ENCODE data around the gene DHX34.
"Not testable (repeated sequence)": the region's sequence is repeated elsewhere in the genome, so short reads cannot be mapped to it uniquely, and the experiment has no call there.

Gene DHX34

DNA sequence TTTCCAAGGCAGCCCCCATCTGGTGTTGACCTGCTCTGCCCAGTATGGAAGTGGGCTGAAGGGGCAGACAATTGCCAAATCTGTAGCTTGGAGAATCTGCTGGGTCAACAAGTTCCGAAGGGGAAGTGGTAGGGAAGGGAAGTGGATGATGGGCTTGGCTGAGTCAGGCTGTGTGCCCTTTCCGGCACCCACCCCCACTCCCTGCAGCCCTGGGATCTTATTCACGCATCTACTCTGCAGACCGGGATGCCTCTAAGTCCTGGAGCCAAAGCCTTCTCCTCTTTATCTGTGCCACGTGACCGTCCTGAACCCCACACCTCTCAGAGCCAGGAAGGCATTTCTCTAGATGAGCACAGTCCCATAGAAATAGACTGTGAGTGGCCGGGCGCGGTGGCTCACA lies 24.6 kb upstream of the DHX34 start:
- DNase-seq: no peak

DNA sequence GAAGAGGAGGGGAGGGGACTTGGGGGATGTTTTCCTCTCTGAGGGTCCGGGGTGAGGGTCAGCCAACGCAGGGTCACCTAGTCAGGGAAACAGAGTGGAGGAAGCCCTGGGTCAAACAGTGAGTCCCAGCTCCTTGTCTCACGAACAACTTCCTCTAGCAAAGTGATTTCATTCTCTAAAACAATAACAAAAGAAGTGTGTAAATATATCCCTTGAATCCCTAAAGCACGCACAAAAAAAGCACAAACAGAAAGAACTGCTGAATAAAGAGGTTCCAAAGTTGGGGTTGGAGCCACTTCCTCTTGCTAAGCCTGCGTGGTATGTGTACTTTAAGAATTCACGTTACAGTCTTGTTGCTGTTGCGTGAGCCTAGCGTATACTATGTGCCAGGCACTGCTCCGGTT lies 18.6 kb upstream of the DHX34 start:
- DNase-seq: no peak

DNA sequence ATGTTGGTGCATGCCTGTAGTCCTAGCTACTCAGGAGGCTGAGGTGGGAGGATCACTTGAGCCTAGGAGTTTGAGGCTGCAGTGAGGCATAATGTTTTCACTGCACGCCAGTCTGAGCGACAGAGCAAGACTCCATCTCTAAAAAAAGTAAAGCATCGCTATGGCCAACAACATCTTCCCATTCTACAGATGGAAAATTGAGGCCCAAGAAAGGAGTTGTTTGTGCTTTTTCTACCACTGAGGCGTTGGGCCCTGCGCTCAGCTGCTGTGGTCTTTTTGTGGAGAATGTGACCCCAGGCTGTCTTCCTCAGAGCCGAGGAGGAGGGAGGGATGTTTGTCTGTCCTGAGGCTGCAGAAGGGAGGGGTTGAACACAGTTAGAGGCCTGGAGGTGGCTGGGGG lies 17.6 kb upstream of the DHX34 start:
- DNase-seq: no peak

DNA sequence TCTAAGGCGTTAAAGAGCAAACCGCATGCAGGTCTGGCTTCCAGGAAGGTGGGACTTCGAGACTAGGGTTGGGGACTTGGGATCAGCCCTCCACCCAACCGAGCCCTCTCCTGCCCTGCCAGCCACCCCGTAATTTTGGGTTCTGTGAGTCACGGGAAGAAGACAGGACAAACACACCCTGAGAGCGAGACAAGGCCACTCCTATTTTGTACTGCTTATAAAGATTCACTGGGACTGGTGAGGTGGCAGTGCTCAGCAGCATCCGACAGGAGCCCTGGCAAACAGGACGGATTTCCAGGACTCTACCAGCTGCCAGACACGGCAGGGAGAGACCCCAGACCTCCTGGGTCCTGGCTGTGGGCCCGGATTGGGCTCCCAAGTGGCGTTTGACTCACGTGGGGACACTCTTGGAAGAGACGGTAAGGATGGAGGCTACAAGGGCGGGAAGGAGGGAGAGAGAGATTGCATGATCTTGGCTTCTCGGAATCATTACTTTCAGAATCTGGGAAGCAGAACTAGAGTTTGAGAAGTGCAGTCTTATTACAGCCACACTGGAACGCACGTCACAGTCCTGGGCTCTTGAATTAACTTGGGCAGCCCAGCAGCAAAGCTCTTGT lies 17.1 kb upstream of the DHX34 start, which contains the start of gene C5AR2:
Gene C5AR2, plus strand, starts transcription at position 245 of the 617 bp plus-strand sequence. CDS start 8,625 bp downstream, outside the sequence.
- DNase-seq: no peak

DNA sequence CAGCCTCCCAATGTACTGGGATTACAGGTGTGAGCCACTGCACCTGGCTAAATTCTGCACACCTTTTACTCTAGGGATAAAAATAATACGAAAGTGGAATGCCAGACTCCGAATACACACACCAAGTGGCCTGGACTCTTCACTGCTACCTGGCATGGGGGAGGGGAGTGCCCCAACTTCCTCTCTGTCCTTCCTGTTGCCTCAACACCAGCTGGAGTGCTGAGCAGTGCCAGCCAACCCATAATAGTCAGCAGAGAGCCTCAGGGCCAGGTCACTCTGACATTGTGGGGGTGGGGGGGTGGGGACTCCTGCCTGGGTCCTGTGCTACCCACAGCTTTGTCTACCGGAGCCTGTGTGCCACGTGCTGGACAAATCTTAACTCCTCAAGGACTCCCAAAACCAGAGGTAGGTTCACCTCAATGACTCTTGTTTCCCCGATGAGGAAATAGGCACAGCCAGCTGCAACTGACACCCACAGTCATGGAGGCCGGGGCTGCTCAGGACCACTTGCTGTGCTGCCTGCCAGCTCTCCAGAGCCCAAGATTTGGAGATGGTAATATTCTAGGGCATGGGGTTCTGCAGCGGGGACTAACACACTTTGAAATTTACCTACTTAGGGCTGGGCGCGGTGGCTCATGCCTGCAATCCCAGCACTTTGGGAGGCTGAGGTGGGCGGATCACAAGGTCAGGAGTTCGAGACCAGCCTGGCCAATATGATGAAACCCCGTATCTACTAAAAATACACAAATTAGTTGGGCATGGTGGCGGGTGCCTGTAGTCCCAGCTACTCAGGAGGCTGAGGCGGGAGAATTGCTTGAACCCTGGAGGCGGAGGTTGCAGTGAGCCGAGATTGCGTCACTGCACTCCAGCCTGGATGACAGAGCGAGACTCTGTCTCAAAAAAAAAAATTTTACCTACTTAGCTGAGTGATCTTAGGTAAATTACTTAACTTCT lies 12.1 kb upstream of the DHX34 start:
- peak; percentile 30 for DNase-seq

DNA sequence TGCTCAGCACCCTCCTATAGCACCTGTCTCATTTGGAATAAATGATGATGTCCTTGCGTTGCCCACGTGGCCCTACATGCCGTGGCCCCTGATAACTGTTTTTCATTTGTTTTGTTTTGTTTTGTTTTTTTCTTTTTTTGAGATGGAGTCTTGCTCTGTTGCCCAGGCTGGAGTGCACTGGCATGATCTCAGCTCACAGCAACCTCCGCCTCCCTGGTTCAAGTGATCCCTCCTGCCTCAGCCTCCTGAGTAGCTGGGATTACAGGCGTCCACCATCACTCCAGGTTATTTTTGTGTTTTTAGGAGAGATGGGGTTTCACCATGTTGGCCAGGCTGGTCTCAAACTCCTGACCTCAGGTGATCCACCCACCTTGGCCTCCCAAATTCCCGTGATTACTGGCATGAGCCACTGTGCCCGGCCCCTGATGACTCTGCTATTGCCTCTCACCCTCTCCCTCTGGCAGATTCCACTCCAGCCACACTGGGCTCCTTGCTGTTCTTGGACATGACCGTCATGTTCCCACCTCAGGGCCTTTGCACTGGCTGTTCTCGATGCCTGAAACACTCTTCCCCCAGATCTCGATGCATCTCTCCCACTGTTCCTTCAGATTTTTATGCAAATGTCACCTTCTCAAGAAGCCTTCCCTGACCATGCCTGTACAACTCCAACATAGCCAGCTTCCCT lies 9.8 kb upstream of the DHX34 start:
- DNase-seq: no peak

DNA sequence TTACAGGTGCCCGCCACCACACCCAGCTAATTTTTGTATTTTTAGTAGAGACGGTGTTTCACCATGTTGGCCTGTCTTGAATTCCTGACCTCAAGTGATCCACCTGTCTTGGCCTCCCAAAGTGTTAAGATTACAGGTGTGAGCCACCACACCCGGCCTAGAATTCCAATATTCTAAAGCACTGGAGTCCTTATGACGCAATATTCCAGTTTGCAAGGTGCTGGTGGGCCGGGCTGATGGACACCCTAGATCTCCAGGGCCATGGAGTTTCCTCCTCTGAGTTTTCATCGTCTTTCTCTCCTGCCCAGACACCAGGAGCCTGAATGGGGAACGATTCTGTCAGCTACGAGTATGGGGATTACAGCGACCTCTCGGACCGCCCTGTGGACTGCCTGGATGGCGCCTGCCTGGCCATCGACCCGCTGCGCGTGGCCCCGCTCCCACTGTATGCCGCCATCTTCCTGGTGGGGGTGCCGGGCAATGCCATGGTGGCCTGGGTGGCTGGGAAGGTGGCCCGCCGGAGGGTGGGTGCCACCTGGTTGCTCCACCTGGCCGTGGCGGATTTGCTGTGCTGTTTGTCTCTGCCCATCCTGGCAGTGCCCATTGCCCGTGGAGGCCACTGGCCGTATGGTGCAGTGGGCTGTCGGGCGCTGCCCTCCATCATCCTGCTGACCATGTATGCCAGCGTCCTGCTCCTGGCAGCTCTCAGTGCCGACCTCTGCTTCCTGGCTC lies 8.5 kb upstream of the DHX34 start:
- no peak for DNase-seq

DNA sequence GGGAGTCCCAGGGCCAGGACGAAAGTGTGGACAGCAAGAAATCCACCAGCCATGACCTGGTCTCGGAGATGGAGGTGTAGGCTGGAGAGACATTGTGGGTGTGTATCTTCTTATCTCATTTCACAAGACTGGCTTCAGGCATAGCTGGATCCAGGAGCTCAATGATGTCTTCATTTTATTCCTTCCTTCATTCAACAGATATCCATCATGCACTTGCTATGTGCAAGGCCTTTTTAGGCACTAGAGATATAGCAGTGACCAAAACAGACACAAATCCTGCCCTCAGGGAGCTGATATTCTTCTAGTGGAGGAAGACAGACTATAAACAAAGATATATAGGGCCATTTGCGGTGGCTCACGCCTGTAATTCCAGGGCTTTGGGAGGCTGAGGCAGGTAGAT lies 7.4 kb upstream of the DHX34 start:
- DNase-seq: no peak

DNA sequence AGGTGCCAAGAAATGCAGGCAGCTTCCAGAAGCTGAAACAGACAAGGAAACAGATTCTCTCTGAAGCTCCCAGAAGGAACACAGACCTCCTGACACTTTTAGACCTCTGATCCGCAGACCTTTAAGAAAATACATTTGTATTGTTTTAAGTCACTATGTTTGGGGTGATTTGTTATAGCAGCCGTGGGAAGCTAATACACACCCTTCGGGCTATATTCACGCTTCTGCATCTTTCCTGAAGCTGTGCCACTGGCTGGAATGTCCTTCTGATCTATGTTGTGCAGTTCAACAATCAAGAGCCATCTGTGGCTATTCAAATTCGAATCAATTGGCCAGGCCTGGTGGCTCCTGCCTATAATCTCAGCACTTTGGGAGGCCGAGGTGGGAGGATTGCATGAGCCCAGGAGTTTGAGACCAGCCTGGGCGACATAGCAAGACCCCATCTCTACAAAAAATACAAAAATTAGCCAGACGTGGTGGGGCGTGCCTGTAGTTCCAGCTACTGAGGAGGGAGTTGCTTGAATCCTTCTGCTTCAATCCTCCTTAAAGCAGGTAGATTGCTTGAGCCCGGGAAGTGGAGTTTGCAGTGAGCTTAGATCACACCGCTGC lies 5.8 kb upstream of the DHX34 start:
- DNase-seq: no peak

DNA sequence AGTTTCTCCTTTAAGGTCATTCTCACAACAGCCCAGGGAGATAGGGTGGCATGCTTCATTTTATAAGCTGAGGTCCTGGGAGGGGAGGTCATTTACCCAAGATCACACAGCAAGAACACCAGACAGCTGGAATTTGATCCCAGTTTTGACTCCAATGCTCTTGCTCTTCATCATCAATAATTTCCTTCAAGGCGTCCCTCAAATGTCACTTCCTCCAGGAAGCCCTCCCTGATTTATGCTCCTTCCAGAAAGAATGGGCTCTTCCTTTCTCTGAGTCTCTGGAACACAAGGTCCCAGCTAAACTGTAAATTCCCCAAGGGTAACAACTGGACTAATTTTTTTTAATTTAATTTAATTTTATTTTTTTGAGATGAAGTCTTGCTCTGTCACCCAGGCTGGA lies 4.7 kb upstream of the DHX34 start:
- DNase-seq: no peak

DNA sequence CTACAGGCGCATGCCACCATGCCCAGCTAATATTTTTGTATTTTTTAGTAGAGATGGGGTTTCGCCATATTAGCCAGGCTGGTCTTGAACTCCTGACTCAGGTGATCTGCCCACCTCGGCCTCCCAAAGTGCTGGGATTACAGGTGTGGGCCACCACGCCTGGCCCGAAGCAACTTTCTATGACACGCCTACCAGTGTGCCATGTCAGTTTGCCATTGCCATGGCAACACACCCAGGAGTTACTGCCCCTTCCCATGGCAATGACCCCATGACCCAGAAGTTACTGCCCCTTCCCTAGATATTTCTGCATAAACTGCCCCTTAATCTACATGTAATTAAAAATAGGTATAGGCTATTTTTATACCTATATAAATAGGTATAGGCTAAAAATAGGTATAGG lies 3.1 kb upstream of the DHX34 start:
- not testable (repeated sequence) for DNase-seq

DNA sequence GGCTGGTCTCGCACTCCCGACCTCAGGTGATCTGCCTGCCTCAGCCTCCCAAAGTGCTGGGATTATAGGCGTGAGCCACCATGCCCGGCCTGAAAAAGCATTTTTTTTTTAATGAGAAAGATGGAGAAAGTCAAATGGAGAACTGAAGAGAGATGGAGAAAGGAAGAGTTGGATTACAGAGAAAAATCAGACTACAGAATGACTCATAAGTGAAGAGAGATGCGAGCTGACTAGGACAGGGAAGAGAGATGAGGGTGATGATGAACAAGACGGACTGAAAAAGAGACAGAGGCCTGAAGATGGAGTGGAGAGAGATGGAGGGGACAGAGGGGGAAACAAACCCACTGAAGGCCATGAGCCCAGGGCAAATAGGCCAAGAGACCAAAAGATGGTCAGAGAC lies 1.5 kb downstream of the DHX34 start:
- DNase-seq: peak; percentile 37

DNA sequence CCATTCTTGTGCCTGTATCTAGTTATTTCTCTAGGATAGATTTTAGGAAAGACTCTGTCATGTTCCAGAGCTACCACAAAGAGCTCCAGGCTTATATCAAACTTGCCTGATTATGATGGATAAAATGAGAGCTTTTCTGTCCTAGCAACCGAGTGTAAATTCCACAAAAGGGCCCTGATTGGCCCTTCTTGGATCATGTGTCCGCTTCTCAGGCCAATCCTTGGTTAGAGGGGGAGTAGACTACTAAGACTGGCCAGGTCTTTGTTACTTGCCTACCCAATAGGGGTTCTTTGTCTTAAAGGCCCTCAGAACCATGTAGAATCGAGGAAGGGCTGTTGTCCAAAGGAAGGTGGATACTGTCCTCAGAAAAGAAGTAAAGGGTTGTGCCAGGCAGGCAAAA lies 2.4 kb downstream of the DHX34 start:
- DNase-seq: peak; percentile 24

DNA sequence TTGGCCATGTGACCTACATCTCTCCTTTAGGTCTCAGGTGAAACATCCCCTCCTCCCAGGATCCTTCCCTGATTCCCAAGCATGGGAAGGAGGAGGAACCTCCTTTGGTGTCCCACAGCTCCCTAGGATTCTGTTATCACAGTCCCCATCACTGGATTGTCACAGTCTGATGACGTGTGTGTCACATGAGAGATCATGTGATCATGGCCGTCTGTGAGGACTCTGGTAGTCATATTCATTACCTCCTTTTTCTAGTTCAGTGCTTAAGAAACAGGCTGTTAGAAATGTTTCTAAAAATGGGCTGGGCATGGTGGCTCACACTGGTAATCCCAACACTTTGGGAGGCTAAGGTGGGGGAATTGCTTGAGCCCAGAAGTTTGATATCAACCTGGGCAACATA lies 3.0 kb downstream of the DHX34 start:
- no peak for DNase-seq

DNA sequence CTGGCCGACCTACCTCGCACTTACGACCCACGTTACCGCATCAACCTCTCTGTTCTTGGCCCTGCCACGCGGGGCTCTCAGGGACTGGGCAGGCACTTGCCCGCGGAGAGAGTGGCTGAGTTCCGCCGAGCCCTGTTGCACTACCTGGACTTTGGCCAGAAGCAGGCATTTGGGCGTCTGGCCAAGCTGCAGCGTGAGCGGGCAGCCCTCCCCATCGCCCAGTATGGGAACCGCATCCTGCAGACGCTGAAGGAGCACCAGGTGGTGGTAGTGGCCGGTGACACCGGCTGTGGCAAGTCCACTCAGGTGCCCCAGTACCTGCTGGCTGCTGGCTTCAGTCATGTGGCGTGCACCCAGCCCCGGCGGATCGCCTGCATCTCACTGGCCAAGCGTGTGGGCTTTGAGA lies 4.2 kb downstream of the DHX34 start:
- no peak for DNase-seq

DNA sequence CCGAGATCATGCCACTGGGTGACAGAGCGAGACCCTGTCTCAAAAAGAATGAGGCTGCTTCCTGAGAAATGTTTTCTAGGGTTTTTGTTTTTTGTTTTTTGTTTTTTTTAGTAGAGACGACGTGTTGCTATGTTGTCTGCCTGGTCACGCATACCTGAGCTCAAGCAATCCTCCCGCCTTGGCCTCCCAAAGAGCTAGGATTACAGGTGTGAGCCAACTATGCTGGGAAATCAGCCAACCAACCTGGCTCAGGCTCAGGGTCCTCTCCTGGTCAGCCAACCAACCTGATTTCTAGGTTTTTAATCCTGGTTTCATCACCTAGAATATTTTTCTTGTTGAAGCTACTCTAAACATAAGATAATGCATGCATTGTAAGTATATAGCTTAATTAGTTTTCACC lies 7.8 kb downstream of the DHX34 start:
- DNase-seq: no peak

DNA sequence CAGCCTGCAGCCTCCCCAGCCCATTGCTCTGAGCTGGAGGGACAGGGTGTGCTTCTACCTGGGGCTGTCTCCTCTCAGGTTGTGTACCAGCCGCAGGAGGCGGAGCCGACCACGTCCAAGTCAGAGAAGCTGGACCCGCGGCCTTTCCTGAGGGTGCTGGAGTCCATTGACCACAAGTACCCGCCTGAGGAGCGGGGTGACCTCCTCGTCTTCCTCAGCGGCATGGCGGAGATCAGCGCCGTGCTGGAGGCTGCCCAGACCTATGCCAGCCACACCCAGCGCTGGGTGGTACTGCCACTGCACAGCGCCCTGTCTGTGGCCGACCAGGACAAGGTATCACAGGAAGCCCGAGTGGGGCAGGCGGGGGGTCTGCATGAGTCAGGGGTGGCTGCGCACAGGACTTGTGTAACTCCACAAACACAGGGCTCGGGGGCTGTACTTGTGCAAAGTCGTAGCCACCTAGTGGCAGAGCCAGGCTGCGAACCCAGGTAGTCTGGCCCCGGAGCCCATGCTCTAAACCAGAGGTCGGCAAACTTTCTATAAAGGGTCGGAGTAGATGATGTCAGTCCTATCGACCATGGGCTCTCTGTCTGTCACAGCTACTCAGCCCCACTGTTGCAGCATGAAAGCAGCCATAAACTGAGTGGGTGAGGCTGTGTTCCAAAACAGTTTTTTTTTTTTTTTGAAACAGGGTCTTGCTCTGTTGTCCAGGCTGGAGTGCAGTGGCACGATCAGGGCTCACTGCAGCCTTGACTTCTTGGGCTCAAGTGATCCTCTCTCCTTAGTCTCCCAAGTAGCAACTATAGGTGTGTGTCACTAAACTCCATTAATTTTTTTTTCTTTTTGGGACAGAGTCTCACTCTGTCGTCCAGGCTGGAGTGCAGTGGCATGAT lies 8.9 kb downstream of the DHX34 start:
- DNase-seq: peak; percentile 15

DNA sequence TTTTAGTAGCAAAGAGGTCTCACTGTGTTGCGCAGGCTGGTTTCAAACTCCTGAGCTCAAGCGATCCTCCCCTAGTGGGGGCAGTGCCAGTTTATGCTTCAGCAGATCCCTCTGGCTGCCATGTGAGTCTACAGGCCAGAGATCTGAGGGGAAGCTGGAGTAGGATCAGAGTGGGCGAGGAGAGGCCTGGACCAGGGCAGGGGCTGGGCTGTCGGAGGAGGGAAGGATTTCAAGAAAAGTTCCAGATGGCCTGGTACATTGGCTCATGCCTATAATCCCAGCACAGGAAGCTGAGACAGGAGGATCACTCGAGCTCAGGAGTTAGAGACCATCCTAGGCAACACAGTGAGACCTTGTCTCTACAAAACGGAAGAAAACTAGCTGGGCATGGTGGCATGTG lies 9.8 kb downstream of the DHX34 start:
- DNase-seq: no peak

DNA sequence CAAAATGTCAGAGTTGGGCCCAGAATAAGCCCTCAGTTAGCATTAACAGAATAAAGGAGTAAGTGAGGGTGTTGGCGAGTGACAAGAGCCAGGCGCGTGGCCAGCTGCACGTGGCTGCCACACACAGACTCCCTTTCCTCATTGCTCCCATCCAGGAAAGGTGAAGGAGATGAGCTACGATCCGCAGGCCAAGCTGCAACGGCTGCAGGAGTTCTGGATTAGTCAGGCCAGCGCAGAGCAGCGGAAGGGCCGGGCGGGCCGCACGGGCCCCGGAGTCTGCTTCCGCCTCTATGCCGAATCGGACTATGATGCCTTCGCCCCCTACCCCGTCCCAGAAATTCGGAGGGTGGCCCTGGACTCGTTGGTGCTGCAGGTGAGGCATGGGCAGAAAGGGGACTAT lies 13.2 kb downstream of the DHX34 start:
- no peak for DNase-seq

DNA sequence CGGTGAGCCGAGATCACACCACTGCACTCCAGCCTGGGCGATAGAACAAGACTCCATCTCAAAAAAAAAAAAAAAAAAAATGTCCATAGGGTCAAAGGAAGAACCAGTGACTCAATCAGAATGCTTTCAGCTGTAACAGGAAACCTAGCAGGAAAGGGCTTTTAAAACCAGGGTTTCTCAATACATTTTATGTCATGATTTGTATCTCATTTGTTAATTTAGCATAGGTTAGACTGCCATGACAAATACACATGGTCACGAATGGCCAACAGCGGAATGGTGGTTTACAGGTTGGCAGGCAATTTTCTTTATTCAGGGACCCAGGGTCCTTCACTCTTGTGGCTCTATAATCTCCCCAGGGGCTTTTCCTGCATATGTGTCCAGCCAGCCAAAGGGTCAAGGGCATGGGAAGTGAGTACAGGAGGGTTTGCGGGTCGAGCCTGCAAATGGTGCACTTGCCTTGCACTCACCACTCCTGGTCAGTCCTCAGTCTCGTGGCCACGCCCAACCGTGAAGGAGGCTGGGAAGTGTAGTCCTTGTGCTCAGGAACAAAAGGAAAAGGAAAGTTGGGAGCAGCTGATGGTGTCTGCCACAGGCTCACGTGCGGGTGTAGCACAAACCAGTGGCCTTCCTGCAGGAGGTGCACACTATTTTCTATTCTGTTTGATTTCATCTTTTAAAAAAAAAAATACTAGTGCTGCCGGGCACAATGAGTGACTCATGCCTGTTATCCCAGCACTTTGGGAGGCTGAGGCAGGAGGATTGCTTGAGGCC lies 14.8 kb downstream of the DHX34 start:
- DNase-seq: no peak

DNA sequence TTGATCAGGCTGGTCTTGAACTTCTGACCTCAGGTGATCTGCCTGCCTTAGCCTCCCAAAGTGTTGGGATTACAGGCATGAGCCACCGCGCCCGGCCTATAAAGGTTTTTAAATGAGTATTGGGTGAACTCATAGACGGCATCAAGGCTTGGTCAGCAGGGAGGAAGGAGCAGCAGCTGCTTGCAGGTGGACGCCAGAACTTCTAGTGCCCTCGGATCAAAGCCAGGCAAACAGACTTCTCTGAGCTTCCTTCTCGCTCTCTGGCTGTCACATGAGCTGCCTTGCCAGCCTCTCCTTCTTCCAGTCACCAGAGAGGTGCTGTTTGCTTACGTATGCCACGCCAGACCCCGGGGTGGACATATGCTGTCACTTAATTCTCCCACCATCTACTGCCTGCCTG lies 16.3 kb downstream of the DHX34 start:
- DNase-seq: not testable (repeated sequence)

Measured in activated CD4-positive, alpha-beta T cell treated with anti-CD3 and anti-CD28 coated beads, Interleukin-10, Interleukin-2, amounts not matched to agents 100 ng/mL and 50 ng/mL, durations not matched to agents 16 hours and 8 hours (primary cell).